ENCODE data around the gene PLCXD1.

PLCXD1 gene

DNA sequence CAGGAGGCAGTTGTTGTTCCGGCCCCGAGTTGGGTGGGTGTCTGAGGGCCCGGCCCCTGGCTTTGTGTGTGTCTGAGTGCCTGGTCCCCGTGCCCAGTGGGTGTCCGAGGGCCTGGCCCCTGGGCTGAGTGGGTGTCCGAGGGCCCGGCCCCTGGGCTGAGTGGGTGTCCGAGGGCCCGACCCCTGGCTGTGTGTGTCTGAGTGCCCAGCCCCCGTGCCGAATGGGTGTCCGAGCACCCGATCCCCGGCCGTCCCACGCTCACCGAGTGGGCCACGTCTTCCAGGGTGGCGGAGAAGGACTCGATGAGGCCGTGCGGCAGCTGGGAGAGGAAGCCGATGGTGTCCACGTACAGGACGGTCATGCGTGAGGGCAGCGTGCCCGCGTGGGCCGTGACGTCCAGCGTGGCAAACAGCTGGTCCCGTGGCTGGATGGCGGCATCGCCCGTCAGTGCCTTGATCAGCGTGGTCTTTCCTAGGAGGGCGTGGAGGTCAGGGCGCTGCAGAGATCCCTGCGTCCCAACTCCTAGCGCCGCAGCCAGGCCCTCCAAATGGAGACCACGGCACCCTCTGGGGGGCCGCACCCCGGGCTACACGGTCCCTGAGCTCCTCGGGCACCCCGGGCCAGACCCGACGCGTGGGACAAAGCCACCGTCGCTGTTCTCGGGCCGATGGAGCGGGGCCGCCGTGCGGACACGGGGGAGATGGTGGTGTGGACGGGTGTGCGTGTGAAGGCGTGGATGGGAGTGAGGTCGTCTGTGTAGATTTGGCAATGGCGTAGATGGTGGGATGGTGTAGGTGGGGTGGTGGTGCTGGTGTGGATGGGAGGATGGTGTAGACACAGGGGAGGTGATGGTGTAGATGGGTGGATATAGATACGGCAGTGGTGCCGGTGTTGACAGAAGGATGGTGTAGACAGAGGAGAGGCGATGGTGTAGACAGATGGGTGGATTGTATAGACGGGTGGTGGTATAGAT lies 30.3 kb downstream of the PLCXD1 start:
- H3K36me3 ChIP-seq, result peaks cover 65 to 91% (median 79%) of the 10 kb centered on the region in 3 donors
- no peaks in the 10 kb centered on the region for H3K9me3 ChIP-seq
- peak; percentile 18 to 59 for DNase-seq
- TF ChIP-seq, protein P1, sequence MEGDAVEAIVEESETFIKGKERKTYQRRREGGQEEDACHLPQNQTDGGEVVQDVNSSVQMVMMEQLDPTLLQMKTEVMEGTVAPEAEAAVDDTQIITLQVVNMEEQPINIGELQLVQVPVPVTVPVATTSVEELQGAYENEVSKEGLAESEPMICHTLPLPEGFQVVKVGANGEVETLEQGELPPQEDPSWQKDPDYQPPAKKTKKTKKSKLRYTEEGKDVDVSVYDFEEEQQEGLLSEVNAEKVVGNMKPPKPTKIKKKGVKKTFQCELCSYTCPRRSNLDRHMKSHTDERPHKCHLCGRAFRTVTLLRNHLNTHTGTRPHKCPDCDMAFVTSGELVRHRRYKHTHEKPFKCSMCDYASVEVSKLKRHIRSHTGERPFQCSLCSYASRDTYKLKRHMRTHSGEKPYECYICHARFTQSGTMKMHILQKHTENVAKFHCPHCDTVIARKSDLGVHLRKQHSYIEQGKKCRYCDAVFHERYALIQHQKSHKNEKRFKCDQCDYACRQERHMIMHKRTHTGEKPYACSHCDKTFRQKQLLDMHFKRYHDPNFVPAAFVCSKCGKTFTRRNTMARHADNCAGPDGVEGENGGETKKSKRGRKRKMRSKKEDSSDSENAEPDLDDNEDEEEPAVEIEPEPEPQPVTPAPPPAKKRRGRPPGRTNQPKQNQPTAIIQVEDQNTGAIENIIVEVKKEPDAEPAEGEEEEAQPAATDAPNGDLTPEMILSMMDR (IDR thresholded peaks at IDR 0.05), result no peak
- peaks cover 0 to 3% (median 0%) of the 10 kb centered on the region in 4 donors for H3K4me1 ChIP-seq
- no peaks in the 10 kb centered on the region for H3K27me3 ChIP-seq
- no peak overlapping the region for H3K27ac ChIP-seq
- H3K4me3 ChIP-seq, result no peak overlapping the region
- intact Hi-C loops (cut with DNase I; ENCODE audit: low total_unique reads), result loop anchor here (10.0 kb wide), 1 partner anchor 1083 kb away; the partner anchor contains the start of gene SLC25A6

DNA sequence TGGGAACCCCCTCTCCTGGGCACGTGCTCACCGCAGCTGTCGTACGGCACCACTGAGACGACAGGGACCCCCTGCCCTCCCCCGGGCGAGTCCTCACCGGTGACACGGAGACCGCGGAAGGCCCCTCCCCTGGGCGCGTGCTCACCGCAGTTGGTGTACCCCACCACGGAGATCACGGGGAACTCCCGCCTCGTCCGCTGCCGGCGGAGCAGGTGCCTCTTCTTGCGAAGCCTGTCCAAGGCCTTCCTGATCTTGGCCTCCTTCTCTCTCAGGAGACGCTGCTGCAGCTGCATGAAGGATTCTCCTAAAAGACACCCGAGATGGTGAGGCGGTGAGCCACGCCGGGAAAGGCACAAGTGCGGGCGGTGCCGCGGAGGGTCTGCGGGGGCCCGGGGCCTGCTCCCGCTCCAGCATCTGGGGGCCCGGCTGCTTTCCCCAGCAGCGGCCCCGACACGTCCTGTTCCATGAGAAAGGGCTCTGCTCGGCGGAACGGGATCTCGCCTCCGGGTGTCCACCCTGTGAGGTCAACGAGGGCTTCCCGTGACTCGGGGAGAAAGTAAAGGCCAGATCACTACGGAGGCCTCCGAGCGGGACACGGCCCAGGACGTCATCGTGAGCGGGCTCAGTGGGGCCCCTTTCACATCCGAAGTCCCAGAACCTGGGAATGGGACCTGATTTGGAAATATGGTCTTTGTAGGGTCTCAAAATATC lies 31.6 kb downstream of the PLCXD1 start:
- H3K27ac ChIP-seq, result no peak overlapping the region
- DNase-seq, result no peak
- H3K27me3 ChIP-seq, result no peaks in the 10 kb centered on the region
- peaks cover 54 to 85% (median 71%) of the 10 kb centered on the region in 3 donors for H3K36me3 ChIP-seq
- no peaks in the 10 kb centered on the region for H3K9me3 ChIP-seq
- TF ChIP-seq, protein P1 (IDR thresholded peaks at IDR 0.05), result no peak
- H3K4me3 ChIP-seq, result no peak overlapping the region
- H3K4me1 ChIP-seq, result peaks cover 0 to 8% (median 0%) of the 10 kb centered on the region in 4 donors
- intact Hi-C loops (cut with DNase I; ENCODE audit: low total_unique reads), result loop anchor here (10.0 kb wide), 1 partner anchor 1082 kb away; the partner anchor contains the start of gene SLC25A6

DNA sequence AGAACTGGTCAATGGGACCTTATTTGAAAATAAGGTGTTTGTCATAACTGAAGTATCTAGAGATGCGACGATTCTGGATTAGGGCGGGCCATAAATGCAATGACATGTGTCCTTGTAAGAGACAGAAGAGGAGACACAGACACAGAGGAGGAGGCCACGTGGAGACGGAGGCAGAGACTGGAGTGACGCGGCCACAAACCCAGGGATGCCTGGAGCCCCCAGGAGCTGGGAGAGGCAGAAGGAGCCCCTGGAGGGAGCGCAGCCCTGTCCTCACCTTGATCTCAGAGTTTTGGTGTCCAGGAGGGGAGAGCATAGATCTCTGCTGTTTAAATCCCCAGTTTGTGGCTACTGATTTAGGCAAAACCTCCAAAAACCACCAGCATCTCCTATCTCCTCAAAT lies 32.4 kb downstream of the PLCXD1 start:
- TF ChIP-seq, protein P1 (IDR thresholded peaks at IDR 0.05), result no peak
- Histone ChIP-seq H3K27me3 (no peaks in the 10 kb centered on the region), H3K27ac (no peak overlapping the region), H3K4me1 (peaks cover 0 to 10% (median 0%) of the 10 kb centered on the region in 4 donors), H3K9me3 (no peaks in the 10 kb centered on the region), H3K4me3 (no peak overlapping the region), H3K36me3 (peaks cover 47 to 77% (median 65%) of the 10 kb centered on the region in 3 donors)
- DNase-seq, result no peak
- intact Hi-C loops (cut with DNase I; ENCODE audit: low total_unique reads), result loop anchor here (10.0 kb wide), 1 partner anchor 1081 kb away; the partner anchor contains the start of gene SLC25A6

DNA sequence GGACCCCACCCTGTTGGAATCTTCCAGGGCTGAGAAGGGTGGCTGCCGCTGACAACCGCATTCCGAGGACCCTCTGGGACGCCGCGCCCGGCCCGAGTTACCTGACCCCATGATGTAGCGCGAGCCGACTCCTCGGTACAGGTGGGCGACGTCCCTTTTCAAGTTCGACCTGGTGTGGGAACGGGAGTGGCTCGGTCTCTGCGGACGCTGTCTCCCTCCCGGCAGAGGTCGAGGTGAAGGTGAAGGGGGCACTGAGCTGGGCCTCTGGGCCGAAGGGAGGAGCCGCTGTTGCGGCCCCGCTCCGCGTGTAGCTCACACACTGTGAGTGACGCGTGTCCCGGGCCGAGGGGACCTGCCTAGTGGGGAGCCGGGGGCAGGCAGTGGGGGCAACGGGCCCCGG lies 32.9 kb downstream of the PLCXD1 start:
- Histone ChIP-seq H3K36me3 (peaks cover 42 to 72% (median 62%) of the 10 kb centered on the region in 3 donors), H3K27ac (no peak overlapping the region), H3K27me3 (no peaks in the 10 kb centered on the region), H3K4me3 (no peak overlapping the region), H3K4me1 (peaks cover 0 to 10% (median 0%) of the 10 kb centered on the region in 4 donors), H3K9me3 (no peaks in the 10 kb centered on the region)
- intact Hi-C loops (cut with DNase I; ENCODE audit: low total_unique reads), result loop anchor here (10.0 kb wide), 1 partner anchor 1081 kb away; the partner anchor contains the start of gene SLC25A6
- TF ChIP-seq, protein P1 (IDR thresholded peaks at IDR 0.05), result no peak
- DNase-seq, result no peak

Measured in tibial artery (tissue), 4 donors.